Esophagus muscularis mucosa (tissue), 3 donors: ENCODE results near the gene PLD3.

ENCODE experiments used
- CTCF ChIP-seq, 3 experiments: fragments of 200-600 bp in 2 of 3; fragments of 450-650 bp in 1 of 3; sonication (generic) in 2 of 3; IDR thresholded peaks; one replicate each; pipeline ENCODE4 v1.5.1; 2017 to 2019; ENCODE audit warnings: antibody characterized with exemption in 3 of 3, mild to moderate bottlenecking in 2 of 3, moderate library complexity in 1 of 3
- POLR2AphosphoS5 ChIP-seq, 2 donors: sonication (generic); formaldehyde crosslinking; IDR thresholded peaks; one replicate each; pipeline ENCODE4 v1.6.1; 2017; ENCODE audit warnings: antibody characterized with exemption in 2 of 2

- TF ChIP-seq CTCF (IDR thresholded peaks at IDR 0.05) (no peak), POLR2AphosphoS5 (IDR thresholded peaks at IDR 0.05) (no peak)
Observed at GRCh38 chr19:40415768-40416167, 67.3 kb downstream of the PLD3 start.
